Measurements from ENCODE around the gene BCCIP. TPM values are rescaled to one million over a fixed set of nuclear protein-coding genes. Genes with fewer than 3 reads are reported as not detected.

BCCIP gene
- total RNA-seq, 1 donor from 2014 or later, result 122 TPM

- peaks cover 33% of the 10 kb centered on the region for H3K36me3 Mint-ChIP-seq
- no peak overlapping the region for H3K9ac ChIP-seq
- H3K27ac Mint-ChIP-seq, result no peak overlapping the region
- no peaks in the 10 kb centered on the region for H3K4me1 Mint-ChIP-seq
- H3F3A ChIP-seq (ENCODE audit: low read depth), result no peaks in the 10 kb centered on the region
- no peaks in the 10 kb centered on the region for H4K20me1 ChIP-seq (ENCODE audit: low read depth)
- no peak overlapping the region for H3K4me3 ChIP-seq
- H3K9me3 Mint-ChIP-seq, result no peaks in the 10 kb centered on the region
- H3K4me1 ChIP-seq, result no peaks in the 10 kb centered on the region
- no peak overlapping the region for H3K4me3 Mint-ChIP-seq
- H3K36me3 ChIP-seq, result peaks cover 17% of the 10 kb centered on the region
- no peak overlapping the region for H2AFZ ChIP-seq (replicated peaks)
- no peak overlapping the region for H3K4me2 ChIP-seq
- H3K27me3 ChIP-seq, result no peaks in the 10 kb centered on the region
- H3K27ac ChIP-seq, result no peak overlapping the region
- no peaks in the 10 kb centered on the region for H3K79me2 ChIP-seq (ENCODE audit: low read depth)
- H3K9me3 ChIP-seq (ENCODE audit: low read depth), result no peaks in the 10 kb centered on the region
- DNase-seq (ENCODE audit: low spot score), result no peak
- peaks cover 3% of the 10 kb centered on the region for H3K27me3 Mint-ChIP-seq (ENCODE audit: insufficient read depth, low read depth)
- no peak for TF ChIP-seq EZH2phosphoT487 (IDR thresholded peaks at IDR 0.05)
- no peak for TF ChIP-seq CTCF (IDR thresholded peaks at IDR 0.05)
Measured at GRCh38 chr10:125836746-125837145, 13.4 kb downstream of the BCCIP start.

GRCh38 chr10:125838802-125839575, 15.6 kb downstream of the BCCIP start:
- H3K27me3 ChIP-seq, result no peaks in the 10 kb centered on the region
- Mint-ChIP-seq H3K36me3 (peaks cover 29% of the 10 kb centered on the region), H3K4me1 (no peaks in the 10 kb centered on the region), H3K4me3 (no peak overlapping the region), H3K27me3 (ENCODE audit: insufficient read depth, low read depth) (no peaks in the 10 kb centered on the region), H3K27ac (peak overlapping the region; percentile 25), H3K9me3 (no peaks in the 10 kb centered on the region)
- H3K27ac ChIP-seq, result no peak overlapping the region
- no peak for TF ChIP-seq CTCF (IDR thresholded peaks at IDR 0.05)
- TF ChIP-seq EZH2 (IDR thresholded peaks at IDR 0.05), result no peak
- no peak for TF ChIP-seq EZH2phosphoT487 (IDR thresholded peaks at IDR 0.05)
- no peaks in the 10 kb centered on the region for H3K9me3 ChIP-seq (ENCODE audit: low read depth)
- H4K20me1 ChIP-seq (ENCODE audit: low read depth), result no peaks in the 10 kb centered on the region
- H2AFZ ChIP-seq (replicated peaks), result no peak overlapping the region
- H3K9ac ChIP-seq, result no peak overlapping the region
- no peak for DNase-seq (ENCODE audit: low spot score)
- peaks cover 6% of the 10 kb centered on the region for H3K36me3 ChIP-seq
- no peaks in the 10 kb centered on the region for H3K79me2 ChIP-seq (ENCODE audit: low read depth)
- H3F3A ChIP-seq (ENCODE audit: low read depth), result no peaks in the 10 kb centered on the region
- no peak overlapping the region for H3K4me2 ChIP-seq
- no peaks in the 10 kb centered on the region for H3K4me1 ChIP-seq
- H3K4me3 ChIP-seq, result no peak overlapping the region

GRCh38 chr10:125840406-125840805, 17.1 kb downstream of the BCCIP start:
- Histone ChIP-seq H3K27me3 (no peaks in the 10 kb centered on the region), H2AFZ (replicated peaks) (no peak overlapping the region), H3K27ac (no peak overlapping the region), H3K36me3 (peaks cover 6% of the 10 kb centered on the region), H3K4me2 (no peak overlapping the region), H3K9ac (no peak overlapping the region), H3F3A (ENCODE audit: low read depth) (no peaks in the 10 kb centered on the region), H3K79me2 (ENCODE audit: low read depth) (no peaks in the 10 kb centered on the region), H3K9me3 (ENCODE audit: low read depth) (no peaks in the 10 kb centered on the region), H3K4me1 (no peaks in the 10 kb centered on the region), H4K20me1 (ENCODE audit: low read depth) (no peaks in the 10 kb centered on the region), H3K4me3 (no peak overlapping the region)
- Mint-ChIP-seq H3K36me3 (peaks cover 28% of the 10 kb centered on the region), H3K4me1 (no peaks in the 10 kb centered on the region), H3K27me3 (ENCODE audit: insufficient read depth, low read depth) (no peaks in the 10 kb centered on the region), H3K9me3 (no peaks in the 10 kb centered on the region), H3K4me3 (no peak overlapping the region), H3K27ac (no peak overlapping the region)
- no peak for TF ChIP-seq EZH2 (IDR thresholded peaks at IDR 0.05)
- no peak for TF ChIP-seq EZH2phosphoT487 (IDR thresholded peaks at IDR 0.05)
- no peak for TF ChIP-seq CTCF (IDR thresholded peaks at IDR 0.05)
- no peak for DNase-seq (ENCODE audit: low spot score)
